ENCODE data around the gene NME8.

DNA sequence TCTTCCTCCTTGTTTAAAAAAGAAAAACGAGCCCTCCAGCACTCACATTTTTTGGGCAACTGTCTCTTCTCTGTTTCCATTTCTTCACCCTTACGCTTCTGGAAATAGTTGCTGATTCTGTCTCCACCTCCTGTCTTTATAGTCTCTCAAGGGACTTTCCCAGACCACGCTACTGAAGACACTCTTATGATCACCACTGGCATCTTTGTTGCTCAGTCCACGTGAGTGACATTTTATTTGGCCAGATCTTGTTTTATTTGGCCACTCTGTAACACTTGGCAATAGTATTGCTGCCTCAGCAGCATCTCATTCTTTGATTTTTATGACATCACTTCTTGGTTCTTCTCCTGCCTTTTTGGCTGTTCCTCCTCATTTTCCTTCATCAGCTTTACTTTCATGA lies 21.6 kb upstream of the NME8 start:
- no peak for TF ChIP-seq EZH2 (IDR thresholded peaks at IDR 0.05; ENCODE audit: borderline replicate concordance, insufficient read depth, low read depth, low read length, poor library complexity, severe bottlenecking)
- TF ChIP-seq, protein P1, sequence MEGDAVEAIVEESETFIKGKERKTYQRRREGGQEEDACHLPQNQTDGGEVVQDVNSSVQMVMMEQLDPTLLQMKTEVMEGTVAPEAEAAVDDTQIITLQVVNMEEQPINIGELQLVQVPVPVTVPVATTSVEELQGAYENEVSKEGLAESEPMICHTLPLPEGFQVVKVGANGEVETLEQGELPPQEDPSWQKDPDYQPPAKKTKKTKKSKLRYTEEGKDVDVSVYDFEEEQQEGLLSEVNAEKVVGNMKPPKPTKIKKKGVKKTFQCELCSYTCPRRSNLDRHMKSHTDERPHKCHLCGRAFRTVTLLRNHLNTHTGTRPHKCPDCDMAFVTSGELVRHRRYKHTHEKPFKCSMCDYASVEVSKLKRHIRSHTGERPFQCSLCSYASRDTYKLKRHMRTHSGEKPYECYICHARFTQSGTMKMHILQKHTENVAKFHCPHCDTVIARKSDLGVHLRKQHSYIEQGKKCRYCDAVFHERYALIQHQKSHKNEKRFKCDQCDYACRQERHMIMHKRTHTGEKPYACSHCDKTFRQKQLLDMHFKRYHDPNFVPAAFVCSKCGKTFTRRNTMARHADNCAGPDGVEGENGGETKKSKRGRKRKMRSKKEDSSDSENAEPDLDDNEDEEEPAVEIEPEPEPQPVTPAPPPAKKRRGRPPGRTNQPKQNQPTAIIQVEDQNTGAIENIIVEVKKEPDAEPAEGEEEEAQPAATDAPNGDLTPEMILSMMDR (IDR thresholded peaks at IDR 0.05), result no peak
